Eye (tissue), 1 donor: ENCODE results near the gene CCDC82.

Experiments used
- DNase-seq: peaks from one replicate; pipeline ENCODE4 v3.0.0-alpha.2; 2015

The CCDC82 gene

GRCh38 chr11:96358321-96358720 is 31.4 kb downstream of the CCDC82 start:
- DNase-seq, result no peak

- no peak for DNase-seq
These were observed 31.9 kb downstream of the CCDC82 start for GRCh38 chr11:96357794-96358193.

DNA sequence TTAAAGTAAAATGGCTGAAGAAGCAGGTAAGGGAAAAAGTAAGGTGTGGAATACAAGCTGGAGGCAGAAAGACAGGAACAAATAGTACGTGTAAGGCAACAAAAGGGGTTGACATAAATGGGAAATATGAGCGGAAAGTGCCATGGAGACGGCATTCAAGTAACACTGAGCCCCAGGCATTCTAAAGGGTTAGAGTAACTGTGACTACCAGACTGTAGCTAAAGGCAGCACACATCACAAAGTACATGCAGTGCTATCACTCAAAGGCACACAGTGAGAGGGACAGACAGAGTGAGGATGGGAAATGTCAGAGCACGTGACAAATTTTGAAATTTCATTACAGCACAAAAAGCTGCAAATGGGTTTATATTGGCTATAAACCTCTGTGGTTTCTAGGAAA is 32.9 kb downstream of the CCDC82 start:
- DNase-seq, result no peak

- peak; percentile 97 for DNase-seq
These were observed 46.6 kb downstream of the CCDC82 start, which contains the start of gene MAML2 for GRCh38 chr11:96342961-96343711. Gene MAML2, minus strand, starts transcription at chr11:96343195. Its CDS starts 1,300 bp downstream, at chr11:96341895.

DNA sequence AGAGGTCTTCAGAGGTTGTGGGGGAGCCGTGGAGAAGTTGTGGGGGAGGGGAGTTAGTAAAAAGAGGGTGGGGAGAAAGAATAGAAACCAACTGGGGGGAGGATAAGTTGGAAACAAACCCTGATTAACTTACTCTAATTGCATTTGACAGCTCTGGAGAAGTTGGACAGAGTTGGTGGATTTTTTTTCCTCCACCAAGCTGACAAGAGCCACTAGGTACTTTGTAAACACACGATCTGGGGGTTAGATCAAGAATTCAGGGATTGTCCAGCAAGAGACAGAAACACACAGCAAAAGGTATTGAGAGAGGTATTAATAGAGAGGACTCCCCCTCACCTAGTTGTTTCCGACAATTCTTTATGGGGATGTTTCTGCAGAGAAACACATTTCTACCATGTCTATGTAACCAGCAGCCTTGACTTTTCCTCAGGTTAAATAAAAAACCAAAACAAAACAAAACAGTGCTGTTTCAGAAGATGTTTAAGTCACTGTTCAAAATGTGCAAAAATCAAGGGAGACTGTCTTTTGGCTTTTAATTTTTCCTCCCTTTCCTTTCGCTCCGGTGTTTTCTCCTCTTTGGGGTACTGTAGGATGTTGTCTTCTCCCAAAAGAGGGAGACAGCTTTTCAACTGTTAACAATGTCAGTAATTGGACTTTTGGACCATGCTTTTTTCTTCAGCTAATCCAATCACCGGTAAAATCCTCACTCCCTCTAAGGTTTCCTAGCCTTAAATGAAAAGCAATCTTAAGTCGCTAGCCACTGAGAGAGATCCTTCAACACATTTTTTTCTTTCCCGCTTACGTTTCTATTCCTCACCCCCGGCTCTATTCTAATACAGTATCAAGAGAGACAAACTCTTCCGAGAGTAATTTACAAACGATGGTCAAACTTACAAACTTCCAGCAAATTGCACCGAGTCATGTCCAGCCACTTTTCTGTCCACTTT is 47.4 kb downstream of the CCDC82 start:
- DNase-seq, result peak; percentile 73

DNA sequence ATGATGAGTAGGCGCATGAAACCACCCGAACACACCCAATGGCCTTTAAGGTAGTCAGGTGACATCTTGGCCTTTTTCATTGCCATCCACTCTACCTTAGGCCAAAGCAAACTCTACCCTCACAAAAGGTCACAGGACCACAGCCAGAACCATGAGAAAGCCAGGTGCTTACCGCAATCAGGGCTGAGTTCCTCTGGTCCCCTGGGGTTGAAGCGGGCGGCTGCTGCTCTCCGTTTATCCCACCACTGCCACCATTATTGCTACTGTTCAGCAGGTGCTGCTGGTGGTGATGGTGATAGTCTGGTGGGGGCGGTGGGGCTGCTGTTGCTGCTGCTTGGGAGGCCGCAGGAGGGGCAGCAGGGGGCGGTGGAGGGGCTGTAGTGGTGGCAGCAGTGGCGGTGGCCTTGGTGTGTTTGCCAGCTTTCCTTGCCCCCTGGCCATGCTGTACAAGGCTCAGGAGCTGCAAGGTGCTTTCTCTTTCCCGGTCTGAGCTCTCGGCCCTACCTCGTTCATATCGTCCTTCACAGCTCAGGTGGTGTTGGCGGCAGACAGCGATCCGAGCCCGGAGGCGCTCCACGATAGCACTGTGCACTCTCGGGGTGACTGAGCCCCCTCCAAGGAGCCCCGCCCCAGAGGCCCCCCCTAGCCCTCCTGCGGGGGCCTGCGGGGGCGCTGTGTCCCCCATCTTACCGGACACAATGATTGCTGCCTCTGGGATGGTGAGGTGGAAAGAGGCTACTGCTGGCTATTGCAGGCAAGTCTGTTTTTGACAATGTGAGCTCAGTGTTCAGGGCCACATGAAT is 48.3 kb downstream of the CCDC82 start:
- no peak for DNase-seq

- no peak for DNase-seq
These were observed 49.2 kb downstream of the CCDC82 start for GRCh38 chr11:96340555-96340885.

GRCh38 chr11:96339706-96340554 is 49.8 kb downstream of the CCDC82 start:
- no peak for DNase-seq

DNA sequence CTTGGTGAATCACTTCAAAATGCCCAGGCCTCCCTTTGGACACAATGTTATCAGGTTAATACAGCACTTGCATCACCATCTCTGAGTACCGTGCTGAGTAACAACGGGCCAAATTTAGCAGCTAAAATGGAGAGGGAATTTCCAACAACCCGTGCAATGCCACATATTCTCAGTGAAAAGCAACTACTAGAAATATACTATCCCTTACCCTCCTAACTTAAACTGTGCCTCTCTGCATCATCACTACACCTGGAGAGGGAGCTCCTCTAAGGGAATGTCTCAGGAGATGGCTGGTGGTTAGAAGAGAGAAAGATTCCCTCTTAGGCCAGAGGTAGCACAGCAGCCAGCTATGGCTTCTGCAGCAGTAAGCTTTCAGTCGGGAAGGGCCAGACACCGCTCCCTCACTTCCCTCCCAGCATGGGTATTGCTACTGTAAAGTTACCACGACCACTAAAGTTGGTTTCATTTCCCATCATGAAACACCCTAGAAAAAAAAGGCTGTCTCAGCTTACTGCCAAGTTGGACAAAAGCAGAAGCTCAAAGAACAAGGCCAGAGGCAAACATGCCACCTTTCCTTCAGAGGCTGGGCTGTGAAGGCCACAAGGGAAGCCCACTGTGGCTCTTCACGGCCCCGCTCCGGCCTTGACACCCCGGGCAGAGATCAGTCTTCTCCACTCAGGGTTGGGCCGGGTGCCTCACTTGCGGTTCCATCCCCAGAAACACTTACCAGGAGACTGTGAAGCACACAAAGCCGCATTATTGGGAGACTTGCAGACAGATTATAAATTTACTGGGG is 50.6 kb downstream of the CCDC82 start:
- DNase-seq, result no peak

- no peak for DNase-seq
These were observed 51.9 kb downstream of the CCDC82 start for GRCh38 chr11:96337541-96338431.

- no peak for DNase-seq
These were observed 54.3 kb downstream of the CCDC82 start for GRCh38 chr11:96335388-96335787.

- no peak for DNase-seq
These were observed 55.5 kb downstream of the CCDC82 start for GRCh38 chr11:96334219-96334618.

DNA sequence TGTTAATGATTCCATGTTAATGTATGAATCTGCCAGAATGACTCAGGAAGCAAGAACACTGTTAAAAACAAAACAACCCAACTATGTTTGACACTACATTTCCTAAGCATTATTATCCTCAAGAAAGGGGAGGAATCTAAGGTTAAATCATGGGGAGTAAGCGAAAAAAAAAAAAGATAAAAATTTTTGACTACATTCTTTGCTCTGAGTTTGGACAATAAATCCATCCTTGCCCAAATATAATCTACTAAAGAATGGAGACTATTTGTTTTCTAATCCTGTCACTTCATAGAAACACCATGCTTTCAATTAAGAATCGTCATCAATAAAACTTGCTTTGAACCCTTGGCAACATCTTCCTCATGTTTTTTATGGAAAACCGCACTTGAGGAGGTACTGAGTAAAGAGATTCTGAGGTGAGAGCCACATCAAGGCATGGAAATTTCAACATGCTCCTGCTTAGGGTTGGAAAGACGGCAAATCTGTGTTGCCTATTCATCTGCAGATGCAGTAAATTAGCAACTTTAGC is 56.5 kb downstream of the CCDC82 start:
- no peak for DNase-seq

DNA sequence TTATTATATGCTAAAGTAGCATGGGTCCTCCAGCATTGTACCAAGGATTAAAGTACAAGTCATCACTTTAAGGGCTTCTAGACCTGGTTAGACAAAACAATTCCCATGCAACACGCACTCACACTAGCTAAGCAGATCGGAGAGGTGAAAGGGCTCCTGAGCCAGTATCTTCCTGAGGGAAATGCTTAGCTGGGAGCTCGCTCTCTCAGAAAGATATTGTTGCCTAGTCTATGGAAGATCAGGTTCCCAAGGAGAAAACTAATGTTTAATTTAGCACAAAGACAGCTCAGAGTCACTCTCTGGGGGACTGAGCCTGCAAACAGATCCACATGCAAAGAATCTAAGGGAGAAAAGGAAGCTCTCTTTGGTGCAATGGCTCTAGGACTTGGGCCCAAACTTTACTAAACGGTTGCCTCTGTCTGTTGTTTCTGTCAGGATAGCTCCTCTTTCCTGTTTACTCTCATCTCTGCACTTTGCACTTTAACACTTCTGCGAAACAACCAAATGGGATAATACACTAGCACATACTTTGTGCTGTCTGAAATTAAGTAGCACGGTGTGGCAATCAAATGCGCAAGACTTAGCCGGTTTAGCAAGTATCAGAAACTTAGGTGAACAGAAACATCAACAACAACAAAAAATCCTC is 57.5 kb downstream of the CCDC82 start:
- DNase-seq, result no peak

DNA sequence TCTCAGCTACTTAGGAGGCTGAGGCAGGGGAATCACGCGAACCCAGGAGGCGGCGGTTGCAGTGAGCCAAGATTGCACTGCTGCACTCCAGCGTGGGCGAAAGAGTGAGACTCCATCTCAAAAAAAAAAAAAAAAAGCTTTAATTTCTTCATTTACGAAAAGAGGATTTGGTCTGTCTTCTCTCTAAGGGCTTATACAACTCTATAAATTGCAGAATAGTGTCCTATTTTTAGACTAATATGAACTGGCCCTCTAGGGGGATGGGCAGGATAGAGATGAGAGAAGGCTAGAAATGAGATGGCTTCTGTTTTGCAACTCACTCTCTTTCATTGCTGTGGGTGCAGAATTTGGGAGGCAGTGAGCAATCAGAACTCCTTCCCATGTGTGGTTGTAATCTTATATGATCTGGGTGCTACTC is 58.0 kb downstream of the CCDC82 start:
- DNase-seq, result no peak

DNA sequence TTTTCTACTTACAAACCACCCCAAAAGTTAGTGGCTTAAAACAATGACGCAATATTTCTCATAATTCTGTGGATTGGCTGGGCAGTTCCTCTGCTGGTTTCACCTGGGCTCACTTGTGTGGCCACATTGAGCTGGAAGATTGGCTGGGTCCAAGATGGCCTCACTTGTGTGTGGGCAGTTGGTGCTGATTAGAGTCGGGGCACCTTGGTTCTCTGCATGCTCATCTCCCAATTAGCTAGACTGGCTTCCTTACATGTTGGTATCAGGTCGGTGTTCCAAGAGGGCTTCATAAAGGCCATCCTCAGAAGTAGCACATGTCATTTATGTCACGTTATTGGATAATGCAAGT is 59.2 kb downstream of the CCDC82 start:
- no peak for DNase-seq

DNA sequence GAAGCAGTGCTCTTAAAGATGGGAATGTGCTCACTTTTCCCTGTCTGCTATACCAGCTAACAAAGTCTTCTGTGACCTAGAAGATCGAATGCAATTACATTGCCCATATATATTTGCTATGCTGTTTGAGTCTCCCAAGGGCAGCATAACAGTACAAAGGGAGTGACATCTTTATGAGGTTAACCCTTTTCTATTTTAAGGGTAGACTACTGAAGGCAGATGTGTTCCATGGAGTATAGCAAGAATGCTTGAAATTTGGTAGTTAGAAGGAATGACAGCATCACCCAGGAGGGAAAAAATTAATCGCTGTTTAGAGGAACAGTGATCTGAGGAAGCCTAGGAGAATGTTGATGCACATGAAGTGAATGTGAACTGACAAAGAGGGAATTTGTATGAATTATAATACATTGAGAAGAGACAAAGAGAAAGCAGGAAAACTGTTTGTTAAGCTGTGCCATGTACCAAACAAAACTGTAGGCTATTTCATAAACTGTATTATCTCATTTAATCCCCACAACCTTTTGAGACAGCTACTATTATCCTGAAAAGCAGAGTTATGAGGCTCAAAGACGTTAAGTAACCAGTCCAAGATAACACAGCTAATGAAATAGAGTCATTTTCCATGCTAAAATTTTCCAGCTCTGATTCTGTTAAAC is 59.7 kb downstream of the CCDC82 start:
- DNase-seq, result no peak

- no peak for DNase-seq
These were observed 60.3 kb downstream of the CCDC82 start for GRCh38 chr11:96329419-96329818.
